Measurements from ENCODE around the gene DBP.

DBP gene

DNA sequence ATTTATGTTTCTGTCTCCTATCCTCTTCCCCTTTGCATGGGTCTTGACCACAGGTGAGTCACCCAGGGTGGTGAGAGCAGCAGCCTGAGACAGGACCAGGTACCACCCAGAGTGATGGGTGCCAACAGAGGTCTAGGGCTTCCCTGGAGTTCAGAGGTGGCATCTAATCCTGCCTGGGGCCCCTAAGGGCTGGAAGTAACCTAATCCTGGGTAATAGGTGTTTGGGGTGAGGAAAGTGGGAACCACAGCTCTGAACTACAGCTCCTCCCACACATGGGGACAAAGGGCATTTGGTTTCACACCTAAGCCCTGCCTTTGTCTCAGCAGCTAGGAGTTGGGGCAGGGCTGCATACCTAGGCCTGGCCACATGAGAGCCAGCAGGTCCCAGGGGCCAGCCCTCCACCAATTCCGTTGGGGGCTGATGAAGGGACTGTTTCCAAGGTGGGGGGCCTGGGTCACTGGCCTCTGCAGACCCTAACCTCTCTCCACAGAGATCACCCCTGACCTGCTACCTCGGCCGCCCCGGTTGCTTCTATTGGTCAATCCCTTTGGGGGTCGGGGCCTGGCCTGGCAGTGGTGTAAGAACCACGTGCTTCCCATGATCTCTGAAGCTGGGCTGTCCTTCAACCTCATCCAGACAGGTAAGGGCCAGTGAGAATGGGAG is 9.8 kb downstream of the DBP start:
- no peak for DNase-seq (ENCODE audit: low read depth in 3 of 3)

DNA sequence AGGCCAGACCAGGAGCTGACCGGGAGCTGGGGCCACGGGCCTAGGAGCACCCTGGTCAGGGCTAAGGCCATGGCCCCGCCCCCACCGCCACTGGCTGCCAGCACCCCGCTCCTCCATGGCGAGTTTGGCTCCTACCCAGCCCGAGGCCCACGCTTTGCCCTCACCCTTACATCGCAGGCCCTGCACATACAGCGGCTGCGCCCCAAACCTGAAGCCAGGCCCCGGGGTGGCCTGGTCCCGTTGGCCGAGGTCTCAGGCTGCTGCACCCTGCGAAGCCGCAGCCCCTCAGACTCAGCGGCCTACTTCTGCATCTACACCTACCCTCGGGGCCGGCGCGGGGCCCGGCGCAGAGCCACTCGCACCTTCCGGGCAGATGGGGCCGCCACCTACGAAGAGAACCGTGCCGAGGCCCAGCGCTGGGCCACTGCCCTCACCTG is 11.3 kb downstream of the DBP start:
- DNase-seq (ENCODE audit: low read depth in 3 of 3), result no peak

DNA sequence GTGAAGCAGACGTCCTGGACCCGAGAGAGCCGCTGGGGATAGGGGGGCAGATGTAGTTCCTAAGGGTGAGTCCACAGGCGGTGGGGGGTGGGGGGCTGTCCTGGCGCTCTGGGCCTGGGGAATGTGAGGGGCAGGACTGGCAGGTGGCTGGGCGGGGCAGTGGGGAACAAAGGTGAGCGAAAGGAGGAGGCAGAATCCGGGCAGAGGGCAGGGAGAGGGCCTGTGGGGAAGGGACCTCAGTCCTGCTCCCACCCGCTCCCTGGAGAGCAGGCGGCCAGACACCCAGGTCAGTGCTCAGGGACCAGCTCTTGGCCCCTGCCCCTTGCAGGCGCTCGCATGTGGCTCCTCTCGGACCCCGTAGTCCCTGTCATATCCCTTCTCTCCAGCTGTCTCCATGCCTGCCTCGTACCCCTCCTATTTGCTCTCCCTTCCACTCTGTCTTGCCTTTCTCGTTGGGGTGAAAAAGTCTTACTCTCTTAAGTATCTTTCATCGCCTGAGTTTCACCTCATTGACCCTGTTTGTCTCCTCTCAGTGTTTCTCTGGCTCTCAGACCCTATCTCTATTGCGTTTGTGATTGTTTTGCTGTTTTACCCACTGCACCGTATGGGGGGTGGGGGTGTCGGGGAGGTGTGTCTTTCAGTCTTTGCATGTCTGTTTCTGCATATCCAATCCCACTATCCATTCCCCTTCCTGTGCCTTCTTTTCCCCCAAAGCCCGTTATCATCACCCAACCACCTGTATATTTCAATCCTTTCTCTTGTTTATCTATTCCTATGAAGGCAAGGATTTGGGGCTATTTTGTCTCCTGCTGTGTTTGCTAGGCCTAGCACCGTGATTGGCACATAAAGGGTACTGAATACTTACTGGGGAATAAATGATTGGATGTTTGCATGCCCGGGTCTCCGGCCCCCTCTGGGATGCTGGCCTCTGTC is 12.1 kb downstream of the DBP start:
- DNase-seq (ENCODE audit: low read depth in 3 of 3), result no peak

DNA sequence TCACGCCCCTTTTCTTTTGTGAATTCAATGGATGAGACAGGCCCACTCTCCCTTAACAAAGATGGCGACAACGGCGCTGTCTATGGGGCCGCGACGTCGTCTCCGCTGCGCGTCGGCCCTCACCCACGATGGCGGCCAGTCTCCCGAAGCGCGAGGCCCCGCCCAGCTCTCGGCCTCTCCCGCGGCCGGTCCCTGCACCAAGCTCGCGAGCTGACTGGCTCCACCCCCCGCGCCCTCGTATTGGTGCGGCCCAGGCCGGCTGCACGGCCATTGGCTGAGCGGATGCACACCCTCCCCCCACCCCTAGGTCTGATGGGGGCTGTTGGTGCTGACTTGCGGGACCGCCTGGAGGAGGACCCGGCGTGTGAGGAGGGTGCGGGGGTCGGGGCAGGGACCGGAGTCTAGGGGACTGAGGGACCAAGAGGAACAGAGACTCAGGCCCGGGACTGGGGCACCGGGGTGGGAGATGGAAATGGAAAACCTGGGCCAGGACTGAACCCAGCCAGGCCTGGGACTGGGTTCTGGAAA is 13.0 kb downstream of the DBP start:
- DNase-seq (ENCODE audit: low read depth in 3 of 3), result peak; percentile 93 to 96 (median 94)

DNA sequence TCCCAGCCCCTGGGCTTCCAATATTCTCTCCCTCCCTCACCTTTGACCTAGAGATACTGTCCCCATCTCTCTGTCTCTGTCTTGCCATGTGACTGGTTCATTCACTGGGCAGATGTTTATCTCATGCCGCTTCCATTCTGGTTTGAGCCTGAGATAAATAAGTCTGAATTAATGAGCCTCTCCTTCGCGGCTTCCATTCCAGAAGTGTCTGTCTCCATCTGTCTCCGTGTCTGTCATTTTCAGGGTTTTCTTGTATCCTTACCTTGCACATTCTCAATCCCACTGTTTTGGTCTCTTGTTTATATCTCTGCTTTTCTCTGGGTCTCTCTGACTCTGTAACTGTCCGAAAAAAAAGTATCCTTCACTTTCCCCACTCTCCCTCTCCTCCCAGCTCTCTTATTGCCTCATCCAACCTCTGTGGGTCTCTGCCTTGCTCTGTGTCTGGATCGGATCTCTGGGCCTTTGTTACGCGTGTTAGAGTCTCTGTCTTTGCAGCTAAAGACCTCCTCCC is 13.6 kb downstream of the DBP start:
- no peak for DNase-seq (ENCODE audit: low read depth in 3 of 3)

DNA sequence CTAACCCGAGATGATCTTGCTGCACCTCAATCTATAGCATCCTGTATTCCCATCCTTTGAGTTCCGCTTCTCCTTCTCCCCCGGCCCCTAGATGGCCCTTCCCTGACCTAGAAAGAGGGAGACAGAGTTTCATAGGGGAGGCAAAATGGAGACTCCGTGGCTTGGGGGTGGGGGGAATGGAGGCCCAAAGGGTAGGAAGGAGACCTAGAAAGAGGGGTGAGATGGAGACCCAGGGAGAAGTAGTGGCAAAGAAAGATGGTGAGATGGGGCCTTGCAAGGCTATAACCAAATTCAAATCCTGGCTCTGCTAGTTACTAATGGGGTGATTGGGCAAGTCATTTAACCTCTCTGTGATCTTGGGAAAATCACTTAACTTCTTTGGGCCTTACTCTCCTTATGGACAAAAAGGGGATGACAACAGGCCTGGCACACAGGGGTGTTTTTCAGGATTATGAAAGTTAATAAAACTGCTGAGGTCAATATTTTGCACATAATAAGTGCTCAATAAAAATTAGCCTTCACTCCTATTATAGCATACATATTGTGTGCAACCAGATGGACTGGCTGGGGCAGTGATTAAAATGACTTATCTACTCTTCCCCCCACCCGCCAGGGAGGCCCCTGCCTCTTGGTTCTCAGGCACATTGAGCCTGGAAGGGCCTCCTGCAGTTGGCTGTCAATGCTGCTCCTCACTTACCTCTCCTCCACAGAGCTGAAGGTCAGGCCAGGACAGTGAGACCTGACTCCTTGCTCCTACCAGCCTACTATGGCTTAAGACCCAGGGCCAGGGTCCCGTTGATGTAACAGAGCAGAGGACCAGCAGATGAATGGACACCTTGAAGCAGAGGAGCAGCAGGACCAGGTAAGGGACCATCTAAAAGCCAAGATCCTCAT is 17.2 kb downstream of the DBP start:
- no peak for DNase-seq (ENCODE audit: low read depth in 3 of 3)

DNA sequence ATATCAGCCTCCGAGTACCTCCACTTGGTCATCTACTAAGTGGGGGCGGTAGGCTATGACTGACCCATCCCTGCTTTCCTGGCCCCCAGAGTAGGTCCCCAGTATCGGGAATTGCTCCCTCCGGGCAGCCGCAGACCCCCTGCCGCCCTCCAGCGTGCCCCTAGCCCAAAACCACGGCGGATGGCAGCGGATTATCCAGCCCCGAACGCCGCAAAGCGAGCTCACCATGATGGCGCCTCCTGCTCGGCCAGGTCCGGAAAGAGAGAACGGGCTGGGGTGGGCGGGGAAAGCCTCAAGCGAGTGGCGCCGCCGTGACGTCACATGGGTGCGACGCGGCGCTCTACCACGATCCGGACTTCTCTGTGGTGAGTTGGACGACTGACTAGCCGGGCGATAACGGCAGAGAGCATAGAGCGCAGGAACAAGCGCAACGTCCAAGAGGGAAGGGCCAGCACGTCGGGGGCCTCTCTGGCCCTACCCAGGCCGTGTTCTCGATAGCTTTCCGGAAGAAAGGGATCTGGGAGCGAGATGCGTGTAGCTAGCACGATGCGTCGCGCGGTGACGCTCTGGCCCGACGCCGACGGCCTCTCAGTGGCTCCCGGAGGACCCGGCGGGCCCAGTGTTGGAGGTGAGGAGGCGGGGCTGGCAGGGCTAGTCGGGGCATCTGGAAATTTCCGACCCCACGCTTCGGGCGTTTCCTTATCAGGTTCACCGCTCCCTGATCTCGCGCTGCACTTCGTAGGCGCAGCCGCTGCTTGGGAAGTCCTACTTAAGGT is 18.1 kb downstream of the DBP start, which contains the start of the genes RPL18 and SPHK2:
Gene RPL18, minus strand, starts transcription at position 263 of the 776 bp plus-strand sequence. Its CDS starts 35 bp downstream, at position 228.
Gene SPHK2, plus strand, starts transcription at position 591 of the 776 bp plus-strand sequence. CDS start 1,009 bp downstream, outside the sequence.
- DNase-seq (ENCODE audit: low read depth in 3 of 3), result peak; percentile 90 to 93 (median 93)

DNA sequence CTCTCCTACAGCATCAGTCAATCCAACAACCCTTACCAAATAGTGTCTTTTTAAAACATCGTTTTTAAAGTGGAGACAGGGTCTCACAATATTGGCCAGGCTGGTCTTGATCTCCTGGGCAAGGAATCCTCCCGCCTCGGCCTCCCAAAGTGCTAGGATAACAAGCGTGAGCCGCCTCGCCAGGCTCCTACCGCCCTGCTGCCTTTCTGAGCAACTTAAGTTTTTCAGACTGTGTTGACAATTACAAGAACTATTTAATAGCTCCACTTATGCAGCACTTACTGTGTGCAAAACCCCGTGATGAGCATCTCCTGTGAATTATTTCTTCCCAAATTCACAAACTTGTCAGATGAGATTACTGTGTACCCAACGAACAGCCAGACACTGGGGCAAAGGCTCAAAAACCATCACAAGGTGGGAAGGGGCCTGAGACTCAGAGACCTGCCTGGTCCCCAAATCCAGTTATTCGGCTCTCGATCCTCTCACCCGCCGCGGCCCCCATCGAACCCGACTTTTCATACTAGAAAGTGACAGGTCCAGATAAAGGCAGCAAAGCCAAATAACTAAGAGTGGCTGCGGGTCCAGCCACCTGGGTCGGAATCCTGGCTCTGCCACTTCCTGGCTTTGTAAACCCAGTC is 18.8 kb downstream of the DBP start:
- DNase-seq (ENCODE audit: low read depth in 3 of 3), result no peak

DNA sequence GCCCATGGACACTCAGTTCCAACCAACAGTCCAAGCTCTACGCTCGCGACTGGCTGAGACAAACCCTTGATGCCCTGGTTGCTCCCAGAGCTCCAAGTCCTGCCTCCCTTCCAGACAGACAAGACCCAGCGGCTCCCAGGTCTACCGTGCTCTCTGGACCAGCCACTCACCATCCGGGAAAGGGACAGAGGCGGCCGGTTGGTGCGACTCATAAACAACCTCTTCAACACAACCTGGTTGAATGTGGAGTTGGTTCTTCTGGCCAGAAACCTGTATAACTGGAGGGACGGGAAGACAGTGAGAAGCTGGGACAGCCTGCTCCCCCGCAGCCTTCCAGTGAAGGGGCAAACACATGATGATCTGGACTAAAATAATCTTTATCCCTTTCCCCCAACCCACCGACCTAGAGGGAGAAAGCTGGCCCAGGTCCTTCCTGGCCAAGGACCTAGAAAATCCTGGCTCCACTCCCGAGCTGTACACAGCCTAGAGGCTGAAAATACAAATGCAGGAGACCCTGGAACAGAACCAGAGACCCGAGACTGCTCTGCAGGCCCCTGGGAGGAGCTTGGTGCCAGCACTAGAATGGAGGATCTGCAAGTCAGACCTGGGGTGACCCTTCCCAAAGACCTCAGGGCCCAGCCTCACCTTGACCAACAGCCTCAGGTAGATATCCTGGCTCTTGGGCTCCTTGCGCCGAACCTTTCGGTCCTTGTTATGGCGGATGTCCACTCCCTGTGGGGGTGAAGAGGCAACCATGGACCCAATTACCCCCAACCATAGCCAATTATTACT is 19.8 kb downstream of the DBP start:
- no peak for DNase-seq (ENCODE audit: low read depth in 3 of 3)

DNA sequence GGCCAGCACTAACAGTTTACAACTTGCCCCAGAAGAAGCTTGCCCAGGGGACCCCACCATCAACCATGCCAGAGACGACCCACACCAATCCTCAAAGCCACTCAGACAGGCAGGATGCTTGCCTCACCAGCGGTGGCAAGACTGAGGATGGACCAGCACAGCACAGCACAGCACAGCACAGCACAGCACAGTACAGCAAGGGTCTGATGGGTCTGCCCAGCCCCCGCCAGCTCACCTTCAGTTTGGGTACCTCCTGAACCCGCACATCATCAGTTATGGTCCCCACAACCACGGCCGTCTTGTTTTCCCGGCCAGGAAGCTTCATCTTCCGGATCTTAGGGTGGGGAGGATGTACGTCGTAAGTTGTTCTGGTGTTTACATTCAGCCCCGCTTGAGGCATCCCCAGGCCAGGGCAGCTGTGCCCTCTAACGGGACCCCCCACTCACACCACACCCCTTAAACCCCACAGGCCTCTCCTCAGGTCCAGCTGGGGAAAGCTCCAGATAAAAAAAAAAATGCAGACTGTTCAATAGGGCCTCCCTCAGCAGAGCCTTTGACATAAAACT is 20.6 kb downstream of the DBP start:
- DNase-seq (ENCODE audit: low read depth in 3 of 3), result no peak

DNA sequence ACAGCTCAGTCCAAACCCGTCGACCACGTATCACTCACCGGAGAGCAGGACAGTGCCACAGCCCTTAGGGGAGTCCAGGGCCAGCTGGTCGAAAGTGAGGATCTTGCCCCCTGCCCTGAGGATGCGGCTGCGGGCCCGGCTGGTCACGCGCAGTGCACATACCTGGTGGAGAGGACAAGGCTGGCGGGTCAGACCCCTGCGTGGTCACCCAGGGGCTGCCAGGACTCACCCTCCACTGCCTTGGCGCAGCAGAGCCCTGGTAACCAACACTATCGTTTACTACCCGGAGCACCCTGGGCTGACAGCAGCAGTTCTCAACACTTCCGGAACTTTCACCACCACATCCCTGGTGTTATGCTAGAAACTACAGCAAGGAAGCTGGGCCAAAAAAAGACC is 21.1 kb downstream of the DBP start:
- no peak for DNase-seq (ENCODE audit: low read depth in 3 of 3)

DNA sequence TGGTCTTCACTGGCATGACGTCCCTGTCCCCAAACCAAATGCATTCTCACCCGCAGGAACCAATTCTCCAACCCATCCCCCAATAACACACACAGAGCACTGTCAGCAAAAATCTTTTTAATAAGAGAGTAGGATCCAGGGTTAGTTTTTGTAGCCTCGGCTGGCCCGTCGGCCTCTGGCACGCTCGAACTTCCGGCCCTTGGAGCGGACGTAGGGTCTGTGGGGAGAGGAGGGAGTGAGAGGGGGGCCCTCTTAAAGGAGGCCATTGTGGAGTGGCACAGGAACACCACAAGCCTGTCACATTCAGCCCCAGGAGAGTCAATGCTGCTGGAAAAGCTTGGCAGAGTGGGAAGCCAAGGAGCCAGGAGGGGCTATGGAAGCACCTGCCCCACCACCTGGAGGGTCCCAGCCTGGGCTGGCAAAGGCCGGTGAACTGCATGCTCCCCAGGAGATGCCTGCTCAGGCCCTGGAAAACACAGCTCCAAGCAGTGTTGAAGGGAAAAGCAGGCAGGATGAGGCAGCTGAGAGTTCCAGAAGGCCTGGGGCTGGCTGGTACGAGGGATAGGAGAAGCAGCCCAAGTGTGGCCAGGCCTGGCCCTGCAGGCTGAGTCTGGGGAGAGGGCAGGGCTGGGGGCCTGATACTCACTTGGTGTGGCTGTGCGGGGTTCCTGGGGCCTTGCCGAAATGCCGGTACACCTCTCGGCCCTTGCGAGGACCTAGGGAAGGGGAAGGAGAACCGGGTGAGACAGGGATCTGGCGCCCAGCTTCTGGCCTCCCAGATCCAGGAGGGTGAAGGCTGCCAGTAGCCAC is 21.7 kb downstream of the DBP start:
- DNase-seq (ENCODE audit: low read depth in 3 of 3), result no peak

DNA sequence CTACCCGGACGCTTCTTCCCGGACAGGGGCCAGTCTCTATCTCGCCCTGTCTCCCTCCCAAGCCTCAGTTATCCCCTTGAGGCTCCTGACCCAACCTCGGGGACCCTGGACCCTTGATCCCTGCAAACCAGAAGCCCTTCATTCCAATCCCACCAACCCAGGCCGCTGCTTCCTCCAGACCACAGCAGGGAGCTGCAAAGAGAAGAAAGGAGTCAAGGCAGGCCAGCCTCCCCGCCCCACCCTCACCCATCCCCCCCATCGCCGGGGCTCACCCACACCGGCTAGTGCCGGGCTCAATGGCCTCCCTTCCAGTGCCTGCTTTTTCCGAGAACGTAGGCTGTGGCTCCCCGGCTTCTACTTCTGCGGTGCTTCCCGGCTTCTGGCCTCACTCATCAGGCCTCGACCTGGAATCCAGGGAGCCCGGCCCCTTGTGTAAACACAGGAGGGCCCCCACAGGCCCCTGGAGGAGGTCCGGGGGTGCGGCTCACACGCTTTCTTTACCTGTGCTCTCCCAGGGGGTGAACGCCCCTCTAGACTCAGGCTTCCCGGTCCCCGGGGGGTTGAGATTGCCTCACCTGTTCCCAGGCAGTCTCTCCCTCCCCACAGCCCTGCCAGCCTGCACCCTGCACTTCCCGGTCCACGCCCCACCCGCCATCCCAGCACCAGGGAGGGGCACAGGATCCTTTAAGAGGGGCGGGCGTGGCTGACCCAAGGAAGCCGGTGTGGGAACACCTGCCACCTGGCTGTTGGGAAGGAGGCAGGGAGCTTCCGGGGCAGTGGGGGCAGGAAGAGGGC is 22.5 kb downstream of the DBP start, which contains the start of gene FAM83E:
Gene FAM83E, minus strand, starts transcription at position 641 of the 795 bp plus-strand sequence. CDS start 1,704 bp downstream, outside the sequence.
- DNase-seq (ENCODE audit: low read depth in 3 of 3), result no peak

DNA sequence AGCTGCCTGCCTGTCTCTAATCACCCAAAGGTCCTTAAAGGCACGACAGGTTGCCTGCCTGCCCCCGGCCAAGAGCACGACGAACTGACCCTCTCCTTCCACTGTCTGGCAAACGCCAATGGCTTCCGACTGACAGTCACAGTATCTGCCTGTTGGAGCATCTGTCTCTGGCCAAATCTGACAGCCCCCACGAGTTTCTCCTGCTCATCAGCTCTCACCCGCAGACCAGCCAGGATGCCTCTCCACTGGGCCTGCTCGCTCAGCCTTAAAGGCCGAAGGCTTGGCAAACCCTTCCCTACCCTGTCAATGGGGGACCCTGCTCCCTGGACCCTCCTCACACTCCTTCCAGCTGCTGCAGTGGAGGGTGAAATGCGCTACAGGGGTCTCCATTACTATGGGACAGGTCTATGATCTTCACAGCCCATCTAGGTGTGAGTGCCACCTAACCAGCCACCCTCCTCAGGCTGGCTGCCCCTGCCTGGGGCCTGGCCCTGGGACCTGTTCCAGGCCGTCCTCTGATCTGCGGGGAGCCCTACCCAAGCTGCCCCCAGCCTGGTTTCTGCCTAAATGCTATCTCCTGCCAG is 23.2 kb downstream of the DBP start:
- DNase-seq (ENCODE audit: low read depth in 3 of 3), result no peak

DNA sequence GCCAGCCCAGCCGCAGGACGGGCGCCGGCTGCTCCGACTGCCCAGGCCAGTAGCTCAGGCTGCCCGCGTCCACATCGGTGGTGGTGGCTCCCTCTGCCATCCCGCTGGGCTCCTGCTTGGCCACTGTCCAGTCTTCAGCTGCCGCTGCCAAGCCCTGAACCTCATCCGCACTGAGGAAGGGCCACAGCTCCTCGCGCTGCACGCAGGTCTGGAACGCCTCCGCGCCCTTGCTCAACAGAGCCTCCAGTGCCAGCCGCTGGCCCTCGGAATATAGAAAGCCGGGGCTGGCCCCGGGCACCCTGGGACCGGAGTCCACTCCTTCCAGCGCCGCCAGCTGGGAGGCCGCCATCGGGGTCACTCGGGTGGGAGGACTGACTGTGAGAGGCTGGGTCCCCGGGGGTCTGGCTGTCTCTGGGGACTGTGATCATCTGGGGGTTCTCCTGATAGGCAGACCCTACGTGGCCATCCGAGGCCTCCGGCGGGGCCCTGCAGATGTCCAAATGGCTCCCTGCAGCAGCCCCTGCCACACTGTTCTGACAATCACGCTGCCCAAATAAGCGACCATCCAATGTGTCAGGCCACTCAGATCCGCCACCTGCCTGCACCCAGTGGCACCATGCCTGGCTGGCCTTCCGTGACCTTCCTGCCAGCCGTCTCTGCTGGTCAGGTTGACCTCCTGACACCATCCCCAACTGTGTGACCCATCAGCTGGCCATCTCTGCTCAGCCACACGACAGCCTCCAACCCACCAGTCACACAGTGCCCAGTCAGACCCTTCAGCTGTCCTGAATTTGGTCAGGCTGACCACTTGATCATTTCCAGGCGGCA is 23.9 kb downstream of the DBP start:
- no peak for DNase-seq (ENCODE audit: low read depth in 3 of 3)

DNA sequence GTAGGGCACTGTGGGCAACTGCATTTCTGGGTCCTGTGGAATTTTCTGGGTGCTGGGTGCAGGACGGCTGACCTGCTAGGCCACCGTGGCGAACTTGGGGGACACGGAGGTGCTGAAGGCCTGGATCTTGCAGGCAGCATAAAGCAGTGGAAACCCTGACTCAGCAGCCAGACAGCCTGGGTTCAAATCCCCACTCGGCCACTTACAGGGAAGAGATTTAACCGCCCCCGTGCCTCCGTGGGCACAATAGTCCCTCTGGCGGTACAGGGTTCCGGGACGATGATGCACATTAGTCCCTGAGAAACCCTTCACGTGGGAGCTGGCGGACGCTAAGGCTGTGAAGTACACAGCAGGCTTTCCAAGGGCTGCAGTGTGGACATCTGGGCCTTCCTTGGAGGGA is 25.3 kb downstream of the DBP start:
- DNase-seq (ENCODE audit: low read depth in 3 of 3), result no peak

Data from stimulated activated CD4-positive, alpha-beta T cell treated with anti-CD3 and anti-CD28 coated beads, TNF-alpha, amount 100 ng/mL, for 4 hours (primary cell).